Choroid plexus epithelial cell (primary cell): ENCODE results near the gene WWOX.
"Not testable (repeated sequence)": the region's sequence is repeated elsewhere in the genome, so short reads cannot be mapped to it uniquely, and the experiment has no call there.

Source experiments
- DNase-seq: peaks from one replicate; pipeline ENCODE4 v3.0.0-alpha.2; 2010; ENCODE audit warnings: low read depth
- H3K4me3 ChIP-seq: 2 replicates; pipeline ENCODE4 v1.5.1; 2011; ENCODE audit warnings: low read depth, mild to moderate bottlenecking, control low read depth, low read length, moderate library complexity
- CTCF ChIP-seq: conservative IDR thresholded peaks from 2 replicates; pipeline ENCODE4 v1.5.1; 2011; ENCODE audit warnings: low read depth, mild to moderate bottlenecking, control low read depth, inconsistent platforms, low read length, moderate library complexity

Gene WWOX

DNA sequence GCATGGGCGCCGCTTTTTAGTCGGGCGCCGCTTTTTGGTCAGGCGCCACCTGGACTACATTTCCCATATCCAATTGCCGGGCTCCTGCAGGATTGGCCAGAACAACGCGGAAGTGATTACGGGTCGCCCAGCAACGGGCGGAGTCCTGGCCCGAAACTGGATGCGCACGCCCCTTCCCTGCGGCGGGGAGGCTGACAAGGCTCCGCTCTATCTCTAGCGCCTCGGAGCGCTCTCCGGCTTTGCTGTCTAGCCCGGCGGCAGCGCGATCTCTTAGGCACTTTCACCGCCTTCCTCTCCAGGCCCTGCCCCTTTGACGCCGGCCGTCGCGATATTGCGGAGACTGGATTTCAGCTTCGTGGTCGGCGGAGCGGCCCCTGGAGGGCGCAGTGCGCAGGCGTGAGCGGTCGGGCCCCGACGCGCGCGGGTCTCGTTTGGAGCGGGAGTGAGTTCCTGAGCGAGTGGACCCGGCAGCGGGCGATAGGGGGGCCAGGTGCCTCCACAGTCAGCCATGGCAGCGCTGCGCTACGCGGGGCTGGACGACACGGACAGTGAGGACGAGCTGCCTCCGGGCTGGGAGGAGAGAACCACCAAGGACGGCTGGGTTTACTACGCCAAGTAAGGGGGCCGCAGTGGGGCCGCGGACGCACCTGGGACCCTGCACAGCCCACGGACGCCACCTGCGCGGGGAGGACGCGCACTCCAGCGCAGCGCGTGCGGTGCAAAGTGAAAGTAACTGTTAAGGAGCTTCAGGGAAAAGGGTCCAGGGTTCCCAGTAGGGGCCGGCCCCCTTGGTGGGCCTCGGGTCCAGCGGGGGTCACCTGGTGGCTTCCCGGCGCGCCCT lies at the start of gene WWOX:
TSS of gene WWOX (plus strand) at position 384 of the 841 bp plus-strand sequence.
- no peak for TF ChIP-seq CTCF
- peak within 1 kb of the TSS; percentile 98 for H3K4me3 ChIP-seq
- DNase-seq: peak; percentile 99

DNA sequence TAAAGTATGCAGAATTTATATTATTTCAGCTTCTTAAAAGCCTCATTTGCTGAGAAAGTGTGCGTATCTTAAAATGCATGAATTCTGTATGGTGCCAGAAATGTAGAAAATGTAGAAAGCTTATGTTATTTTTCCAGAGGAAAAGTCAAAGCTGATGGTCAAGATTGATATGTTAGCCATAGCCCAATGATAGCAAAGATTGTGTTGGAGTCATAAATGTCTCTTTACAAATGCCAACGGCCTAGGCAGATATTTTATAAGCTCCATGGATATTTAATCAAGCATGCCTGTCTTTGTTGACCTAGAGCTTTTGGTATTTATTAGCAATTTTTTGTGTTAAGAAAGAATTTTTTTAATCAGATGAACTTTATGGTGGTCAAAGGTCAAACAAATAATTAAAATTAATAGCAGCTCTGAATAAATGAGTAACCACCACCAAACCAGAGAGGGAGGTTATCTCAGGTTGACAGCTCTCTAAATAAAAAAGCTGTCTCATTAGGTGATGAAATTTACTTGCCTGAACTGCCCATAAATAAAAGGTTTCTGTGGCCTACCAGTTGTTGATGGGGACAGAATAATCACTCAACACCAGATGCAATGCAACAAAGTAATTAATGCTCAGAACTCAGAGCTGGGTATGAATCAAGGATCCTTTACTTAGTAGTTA lies 48.6 kb upstream of the WWOX start:
- no peak for TF ChIP-seq CTCF
- DNase-seq: no peak

DNA sequence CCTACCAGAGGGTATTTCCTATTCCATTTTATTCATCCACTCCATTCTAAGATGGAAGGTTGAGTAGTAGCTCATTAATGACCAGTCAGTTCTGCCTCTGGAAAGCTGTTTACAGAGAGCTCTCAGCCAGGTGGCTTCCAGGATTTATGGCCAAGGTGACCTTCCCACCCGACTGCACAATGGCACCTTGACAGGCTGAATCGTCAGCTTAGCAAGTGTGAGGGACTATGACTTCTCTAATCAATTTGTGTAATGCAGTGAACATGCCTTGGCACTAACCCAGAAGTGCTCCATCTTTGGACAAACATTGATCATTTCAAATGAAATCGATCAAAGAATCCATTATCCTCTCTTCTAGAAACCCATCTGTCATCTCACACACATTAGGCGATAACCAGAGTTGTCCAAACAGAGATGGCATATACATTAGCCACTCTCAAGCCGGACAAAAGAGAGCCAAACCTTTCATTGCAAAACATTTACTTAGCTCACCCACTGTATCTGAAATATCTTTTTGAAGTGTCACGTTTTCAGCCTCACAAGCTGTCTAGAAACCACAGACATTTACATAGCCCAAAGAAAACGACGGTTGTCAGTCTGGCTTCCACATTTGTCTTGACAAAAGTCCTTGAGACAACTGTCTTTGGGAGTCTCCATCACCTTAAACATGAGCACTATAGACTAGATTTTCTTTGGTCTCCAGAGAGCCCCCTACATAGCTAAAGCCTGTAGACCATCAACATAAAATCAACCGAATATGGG lies 41.5 kb upstream of the WWOX start:
- no peak for TF ChIP-seq CTCF
- DNase-seq: no peak
- H3K4me3 ChIP-seq: no peak overlapping the region

More for the DNA sequence above, 48.6 kb upstream of the WWOX start:
- no peak overlapping the region for H3K4me3 ChIP-seq

DNA sequence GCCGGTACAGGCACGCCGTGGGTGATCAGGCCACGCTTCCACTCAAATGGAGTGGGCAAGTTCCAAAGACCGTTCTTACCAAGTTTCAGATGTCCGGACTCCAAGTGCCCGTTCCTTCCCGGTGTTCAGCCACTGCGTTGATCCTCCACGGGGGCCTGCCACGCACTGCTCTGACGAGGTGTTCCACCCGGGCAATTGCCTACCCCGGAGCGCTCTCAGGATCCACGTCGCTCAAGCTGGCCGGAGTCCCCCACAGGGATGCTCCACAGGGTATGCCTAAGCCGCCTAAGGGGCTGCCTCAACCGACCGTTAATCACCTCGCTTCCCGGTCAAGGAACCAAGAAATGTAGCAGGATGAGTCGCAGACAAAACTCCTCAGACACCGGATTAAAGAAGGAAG lies 39.6 kb upstream of the WWOX start:
- not testable (repeated sequence) for DNase-seq, H3K4me3 ChIP-seq

DNA sequence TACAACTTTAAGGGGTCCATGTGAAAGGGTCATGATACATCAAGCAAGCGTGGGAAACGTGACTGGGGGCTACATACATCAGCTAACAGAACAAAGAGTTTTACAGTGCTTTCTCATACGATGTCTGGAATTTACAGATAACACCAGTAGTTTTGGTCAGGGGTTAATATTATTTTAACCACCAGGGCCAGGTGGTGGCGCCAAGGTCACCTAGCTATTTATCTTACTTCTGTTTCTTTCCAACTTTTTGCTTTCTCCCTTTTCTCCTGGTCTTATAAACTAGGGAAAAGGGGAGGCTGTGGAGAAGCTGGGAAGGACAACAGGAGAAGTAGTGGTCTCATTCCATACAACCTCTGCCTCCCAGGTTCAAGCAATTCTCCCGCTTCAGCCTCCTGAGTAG lies 39.2 kb upstream of the WWOX start:
- H3K4me3 ChIP-seq: no peak overlapping the region
- DNase-seq: no peak
- TF ChIP-seq CTCF: no peak

GRCh38 chr16:78060809-78061208 lies 38.6 kb upstream of the WWOX start:
- no peak for TF ChIP-seq CTCF
- no peak overlapping the region for H3K4me3 ChIP-seq
- no peak for DNase-seq

GRCh38 chr16:78065319-78065718 lies 34.1 kb upstream of the WWOX start:
- no peak overlapping the region for H3K4me3 ChIP-seq
- DNase-seq: no peak
- TF ChIP-seq CTCF: no peak
